Measurements from ENCODE around the gene RAMACL. TPM values are rescaled to one million over a fixed set of nuclear protein-coding genes. Genes with fewer than 3 reads are reported as not detected.

Gene RAMACL
- total RNA-seq, 1 donor from 2014 or later = 0.12 TPM

DNA sequence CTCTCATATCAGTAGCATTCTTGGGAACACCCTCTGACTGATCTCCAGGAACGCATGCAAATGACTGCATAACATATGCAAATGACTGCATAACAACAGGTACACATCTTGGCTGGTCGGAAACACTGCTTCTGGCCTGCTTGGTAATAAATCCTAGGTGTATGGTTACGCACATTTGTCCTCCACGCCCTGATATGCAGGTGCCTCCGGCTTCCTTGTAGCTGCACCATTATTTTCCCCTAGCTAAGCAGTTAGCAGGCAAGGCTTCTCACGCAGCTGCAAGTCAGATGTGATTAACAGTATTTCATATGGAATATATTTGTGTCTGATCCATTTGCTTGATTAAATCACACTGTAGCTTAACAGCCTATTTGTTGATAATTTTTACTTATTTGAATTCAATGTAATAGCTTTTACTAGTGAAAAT, 34.6 kb upstream of the RAMACL start:
- H3K4me3 ChIP-seq (ENCODE audit: low read depth, low read length) = no peak overlapping the region
- DNase-seq (ENCODE audit: low read depth) = no peak
- TF ChIP-seq, protein P1, sequence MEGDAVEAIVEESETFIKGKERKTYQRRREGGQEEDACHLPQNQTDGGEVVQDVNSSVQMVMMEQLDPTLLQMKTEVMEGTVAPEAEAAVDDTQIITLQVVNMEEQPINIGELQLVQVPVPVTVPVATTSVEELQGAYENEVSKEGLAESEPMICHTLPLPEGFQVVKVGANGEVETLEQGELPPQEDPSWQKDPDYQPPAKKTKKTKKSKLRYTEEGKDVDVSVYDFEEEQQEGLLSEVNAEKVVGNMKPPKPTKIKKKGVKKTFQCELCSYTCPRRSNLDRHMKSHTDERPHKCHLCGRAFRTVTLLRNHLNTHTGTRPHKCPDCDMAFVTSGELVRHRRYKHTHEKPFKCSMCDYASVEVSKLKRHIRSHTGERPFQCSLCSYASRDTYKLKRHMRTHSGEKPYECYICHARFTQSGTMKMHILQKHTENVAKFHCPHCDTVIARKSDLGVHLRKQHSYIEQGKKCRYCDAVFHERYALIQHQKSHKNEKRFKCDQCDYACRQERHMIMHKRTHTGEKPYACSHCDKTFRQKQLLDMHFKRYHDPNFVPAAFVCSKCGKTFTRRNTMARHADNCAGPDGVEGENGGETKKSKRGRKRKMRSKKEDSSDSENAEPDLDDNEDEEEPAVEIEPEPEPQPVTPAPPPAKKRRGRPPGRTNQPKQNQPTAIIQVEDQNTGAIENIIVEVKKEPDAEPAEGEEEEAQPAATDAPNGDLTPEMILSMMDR (conservative IDR thresholded peaks at IDR 0.05; ENCODE audit: low read depth, low read length) = no peak

DNA sequence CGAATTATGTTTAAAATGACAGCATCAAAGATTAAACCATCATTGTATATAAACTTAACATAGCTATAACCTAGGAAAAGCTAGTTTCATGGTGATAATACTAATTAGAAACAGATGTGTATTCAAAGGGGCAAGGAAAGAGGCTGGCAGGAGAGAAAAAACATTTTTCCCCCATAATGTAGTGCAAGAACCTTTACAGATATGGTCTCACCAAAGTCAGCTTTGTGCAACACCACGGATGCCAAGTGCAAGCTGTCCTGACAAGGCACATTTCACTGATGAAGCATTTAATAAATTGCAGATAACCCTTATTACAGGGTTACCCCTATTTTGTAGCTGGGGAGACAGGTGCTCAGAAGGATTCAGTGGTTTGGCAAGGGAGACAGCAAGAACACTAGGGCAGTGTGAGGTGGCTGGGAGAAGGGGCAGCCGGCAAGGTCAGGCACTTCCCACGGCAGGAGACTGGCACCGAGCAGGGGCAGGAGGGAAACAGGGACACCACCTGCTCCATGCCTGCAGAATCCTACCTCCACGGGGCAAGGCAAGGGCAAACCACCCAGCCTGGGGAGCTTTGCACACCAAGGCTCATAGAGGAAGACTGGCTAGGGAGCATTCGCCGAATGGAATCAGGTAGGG, 34.1 kb upstream of the RAMACL start:
- no peak for DNase-seq (ENCODE audit: low read depth)
- TF ChIP-seq, protein P1 (conservative IDR thresholded peaks at IDR 0.05; ENCODE audit: low read depth, low read length) = no peak
- no peak overlapping the region for H3K4me3 ChIP-seq (ENCODE audit: low read depth, low read length)

DNA sequence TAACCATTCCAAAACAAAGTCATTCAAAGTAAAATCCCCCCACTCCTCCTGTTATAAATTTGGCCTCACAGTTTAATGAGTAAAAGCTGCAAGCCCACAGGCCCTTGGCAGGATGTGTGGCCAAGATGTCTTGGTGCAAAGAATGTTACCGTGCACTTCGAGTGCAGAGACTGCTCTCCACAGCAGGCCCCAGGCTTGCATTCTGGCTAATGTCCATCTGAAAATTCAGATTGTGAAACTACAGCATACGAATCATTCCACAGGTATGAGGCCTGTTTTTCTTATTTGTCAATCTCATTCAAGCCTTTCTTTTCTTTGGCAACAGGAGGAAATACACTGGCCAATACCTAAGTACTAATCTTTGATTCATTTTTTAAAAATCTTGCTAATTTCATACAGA, 33.4 kb upstream of the RAMACL start:
- no peak overlapping the region for H3K4me3 ChIP-seq (ENCODE audit: low read depth, low read length)
- peak; percentile 67 for DNase-seq (ENCODE audit: low read depth)
- TF ChIP-seq, protein P1 (conservative IDR thresholded peaks at IDR 0.05; ENCODE audit: low read depth, low read length) = no peak

GRCh38 chr6:166618866-166619761, 32.6 kb upstream of the RAMACL start:
- no peak for DNase-seq (ENCODE audit: low read depth)

DNA sequence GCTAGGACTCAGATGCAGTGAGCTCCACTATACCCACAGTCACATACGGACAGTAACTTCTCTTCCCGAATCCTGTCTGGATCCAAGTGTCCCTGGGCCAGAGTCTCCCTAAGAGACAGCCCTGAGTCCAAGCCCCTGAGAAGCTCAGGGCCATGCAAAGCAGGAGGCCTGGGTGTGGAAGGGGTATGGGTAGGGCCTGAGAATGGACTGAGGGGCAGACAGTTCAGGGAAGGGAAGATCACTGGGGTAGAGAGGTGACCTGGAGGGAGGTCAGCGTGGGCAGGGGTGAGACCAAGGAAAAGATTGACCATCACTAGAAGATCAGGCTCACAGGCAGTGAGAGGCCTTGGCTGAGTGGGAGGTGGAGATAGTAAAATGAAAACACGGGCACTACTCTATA, 31.8 kb upstream of the RAMACL start:
- TF ChIP-seq, protein P1 (conservative IDR thresholded peaks at IDR 0.05; ENCODE audit: low read depth, low read length) = no peak
- DNase-seq (ENCODE audit: low read depth) = no peak
- H3K4me3 ChIP-seq (ENCODE audit: low read depth, low read length) = no peak overlapping the region

More at GRCh38 chr6:166618866-166619761, 32.6 kb upstream of the RAMACL start:
- H3K4me3 ChIP-seq (ENCODE audit: low read depth, low read length) = no peak overlapping the region
- TF ChIP-seq, protein P1 (conservative IDR thresholded peaks at IDR 0.05; ENCODE audit: low read depth, low read length) = no peak

DNA sequence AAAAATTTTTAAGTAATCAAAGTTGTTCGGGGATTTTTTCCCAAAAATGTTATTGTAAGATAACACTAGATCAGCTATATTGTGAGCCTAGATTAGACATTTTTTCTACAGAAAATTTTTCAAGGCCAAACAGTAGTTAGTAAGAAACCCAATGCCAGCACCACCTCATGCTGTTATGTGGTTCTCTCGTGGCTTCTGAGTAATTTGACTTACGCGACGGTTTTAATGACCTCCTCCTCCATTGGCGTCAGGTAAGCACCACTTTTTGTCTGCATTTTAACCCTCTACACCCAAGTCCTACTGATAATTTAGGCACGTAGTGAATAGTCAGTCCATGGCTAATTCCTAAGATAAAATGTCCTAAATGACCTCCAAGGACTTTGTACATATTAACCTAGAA, 30.9 kb upstream of the RAMACL start:
- no peak overlapping the region for H3K4me3 ChIP-seq (ENCODE audit: low read depth, low read length)
- no peak for DNase-seq (ENCODE audit: low read depth)
- TF ChIP-seq, protein P1 (conservative IDR thresholded peaks at IDR 0.05; ENCODE audit: low read depth, low read length) = no peak

Data from epithelial cell of proximal tubule (primary cell).